A172 (cell line): ENCODE data around the gene RAET1G. TPM values are rescaled to one million over a fixed set of nuclear protein-coding genes. Genes with fewer than 3 reads are reported as not detected.
"Not testable (repeated sequence)": the region's sequence is repeated elsewhere in the genome, so short reads cannot be mapped to it uniquely, and the experiment has no call there.

Experiments used
- DNase-seq: peaks from one replicate; pipeline ENCODE4 v3.0.0-alpha.2; 2015; ENCODE audit warnings: low spot score
- total RNA-seq: library from RNA; depleted of rRNA; stranded (reverse); fragments of >200 nt; shearing (Covaris generic); gene quantifications from 2 replicates; pipeline ENCODE4 v1.2.3, GENCODE V29; 2014

The RAET1G gene
- total RNA-seq, 1 experiment from 2014 or later: 2.0 TPM

DNA sequence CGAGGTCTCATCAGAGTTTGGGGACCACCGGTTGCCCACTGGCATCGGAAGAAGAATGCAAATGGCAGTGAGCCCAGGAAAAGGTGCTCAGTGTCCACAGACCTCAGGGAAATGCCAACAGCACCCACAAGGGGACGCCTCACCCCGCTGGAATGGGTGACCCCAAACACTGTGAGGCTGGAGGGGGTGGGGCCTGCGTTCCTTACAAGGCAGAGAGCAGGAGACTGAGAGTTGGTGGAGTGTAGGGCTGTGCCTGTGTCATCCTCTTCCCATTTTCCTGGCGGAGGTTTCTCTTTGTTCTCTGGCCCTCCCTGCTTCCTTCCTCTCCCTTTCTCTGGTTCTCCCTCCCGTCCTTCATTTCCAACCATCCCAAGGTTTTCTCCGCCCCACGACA lies 31.0 kb upstream of the RAET1G start:
- not testable (repeated sequence) for DNase-seq

DNA sequence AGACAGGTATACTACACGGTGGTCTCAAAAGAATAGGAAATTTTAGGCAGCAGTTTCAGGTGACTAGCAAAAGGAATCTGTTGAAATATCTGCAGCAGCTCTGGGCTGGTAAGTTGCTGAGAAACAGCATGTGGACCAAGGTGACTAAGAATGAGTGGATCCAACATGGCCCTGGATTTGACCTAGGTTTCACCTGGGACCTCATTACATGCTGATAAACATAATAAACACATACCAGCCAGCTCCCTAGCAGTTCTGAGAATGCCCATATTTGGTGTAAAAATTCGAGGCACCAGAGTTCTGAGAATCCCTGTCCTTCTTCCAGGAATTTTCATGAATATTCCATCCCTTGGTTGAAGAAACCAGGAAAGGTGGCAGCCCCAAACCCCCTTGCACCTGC lies 30.5 kb upstream of the RAET1G start:
- DNase-seq: peak; percentile 20

DNA sequence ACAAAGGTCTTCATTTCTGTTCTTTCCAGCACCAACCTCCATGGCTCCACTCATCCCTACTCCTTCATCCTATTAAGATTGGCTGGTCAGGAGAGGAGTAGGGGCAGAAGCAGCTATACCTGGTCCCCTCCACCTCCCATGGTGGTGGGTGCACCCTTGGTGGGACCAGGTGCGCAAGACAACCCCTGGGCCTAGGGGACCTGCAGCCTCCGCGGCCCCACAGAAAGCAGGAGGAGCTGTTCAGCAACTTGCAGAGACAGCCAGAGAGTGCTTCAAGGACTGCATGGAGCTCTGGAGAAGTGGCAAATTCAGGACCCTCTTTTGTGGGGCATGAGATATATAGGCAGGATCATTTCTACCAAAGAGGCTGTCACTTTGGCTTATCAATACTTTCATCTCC lies 28.7 kb upstream of the RAET1G start:
- no peak for DNase-seq

DNA sequence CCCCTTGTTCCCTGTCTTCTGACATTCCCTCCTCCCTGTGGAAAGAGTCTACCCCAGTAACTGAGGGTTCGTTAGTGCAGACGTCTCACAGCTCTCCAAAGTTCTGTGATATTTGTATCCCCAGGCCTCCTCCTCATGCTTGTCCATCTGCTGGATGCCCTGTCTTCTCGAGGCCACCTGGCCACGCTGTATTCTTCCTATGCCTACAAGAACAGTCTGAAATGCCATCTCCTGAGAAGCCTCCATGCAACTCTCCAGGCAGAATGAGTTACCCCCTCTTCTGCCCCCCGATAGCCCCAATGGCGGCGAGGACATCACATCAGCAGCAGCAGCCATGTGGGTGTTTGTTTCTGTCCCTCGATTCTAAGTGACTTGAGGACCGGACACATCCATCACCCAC lies 28.2 kb upstream of the RAET1G start:
- DNase-seq: no peak

DNA sequence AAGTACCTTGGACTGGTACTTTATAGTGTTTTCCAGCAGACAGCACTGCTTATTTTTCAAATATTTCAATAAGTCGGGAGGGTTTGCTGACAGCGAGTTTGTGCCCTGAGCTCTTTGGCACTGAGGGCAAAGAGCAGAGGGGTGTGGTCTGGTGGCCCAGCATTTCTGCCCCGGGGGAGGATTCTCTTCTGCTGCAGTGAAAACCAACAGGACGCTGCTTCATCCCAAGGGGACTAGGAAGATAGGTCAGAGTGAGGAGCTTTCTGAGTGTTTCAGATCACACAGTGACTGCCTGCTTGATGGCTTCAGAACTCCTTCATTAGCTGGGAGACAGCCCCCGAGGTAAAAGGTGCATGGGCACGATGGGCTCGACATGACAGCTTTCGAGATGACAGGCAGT lies 27.5 kb upstream of the RAET1G start:
- no peak for DNase-seq

DNA sequence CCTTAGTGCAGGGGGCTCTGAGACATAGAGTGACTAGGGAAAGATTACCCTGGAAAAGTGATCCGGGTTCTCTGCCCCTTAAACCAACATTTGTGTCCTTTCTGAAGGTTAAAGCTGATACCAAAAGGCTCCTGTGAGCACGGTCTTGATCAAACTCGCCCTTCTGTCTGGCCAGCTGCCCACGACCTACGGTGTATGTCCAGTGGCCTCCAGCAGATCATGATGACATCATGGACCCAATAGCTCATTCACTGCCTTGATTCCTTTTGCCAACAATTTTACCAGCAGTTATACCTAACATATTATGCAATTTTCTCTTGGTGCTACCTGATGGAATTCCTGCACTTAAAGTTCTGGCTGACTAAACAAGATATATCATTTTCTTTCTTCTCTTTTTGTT lies 25.7 kb upstream of the RAET1G start:
- DNase-seq: no peak

DNA sequence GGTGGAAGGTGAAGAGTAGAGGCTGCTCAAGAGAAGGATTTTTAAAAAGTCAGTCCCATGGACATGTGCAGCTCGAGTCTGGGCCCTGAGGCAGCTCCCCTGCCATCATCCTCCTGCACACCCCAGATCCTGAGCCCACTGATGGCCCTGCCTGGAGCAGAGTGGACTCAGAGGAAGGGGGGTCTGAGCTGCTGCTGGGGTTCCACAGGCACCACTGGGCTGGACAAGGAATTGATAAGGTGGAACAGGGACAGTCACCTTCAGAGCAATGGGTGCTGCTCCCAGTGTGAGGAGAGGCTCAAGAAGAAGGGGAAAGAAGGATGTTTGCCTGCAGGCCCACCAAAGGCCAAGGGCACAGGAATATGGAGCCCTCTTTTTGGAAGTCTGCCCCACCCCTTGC lies 25.1 kb upstream of the RAET1G start:
- DNase-seq: no peak

DNA sequence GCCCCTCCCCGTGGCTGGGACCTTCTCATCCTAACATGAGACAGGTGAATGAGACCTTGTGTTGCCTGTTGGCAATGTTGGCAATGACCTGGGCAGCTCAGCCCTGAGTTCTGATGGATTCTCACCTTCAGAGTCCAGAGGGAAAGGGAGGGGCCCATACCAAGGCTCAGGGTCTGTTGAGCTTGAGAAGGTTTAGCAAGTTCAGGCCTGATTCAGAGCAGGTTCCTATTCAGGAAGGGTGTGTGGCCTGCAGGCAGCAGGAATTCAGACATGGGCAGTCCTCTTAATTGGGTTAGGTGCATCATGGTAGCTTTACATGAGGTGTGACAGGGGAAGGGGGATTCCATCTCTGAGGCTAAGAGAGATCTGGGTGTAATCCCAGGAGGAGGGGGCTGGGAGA lies 24.6 kb upstream of the RAET1G start:
- DNase-seq: not testable (repeated sequence)

DNA sequence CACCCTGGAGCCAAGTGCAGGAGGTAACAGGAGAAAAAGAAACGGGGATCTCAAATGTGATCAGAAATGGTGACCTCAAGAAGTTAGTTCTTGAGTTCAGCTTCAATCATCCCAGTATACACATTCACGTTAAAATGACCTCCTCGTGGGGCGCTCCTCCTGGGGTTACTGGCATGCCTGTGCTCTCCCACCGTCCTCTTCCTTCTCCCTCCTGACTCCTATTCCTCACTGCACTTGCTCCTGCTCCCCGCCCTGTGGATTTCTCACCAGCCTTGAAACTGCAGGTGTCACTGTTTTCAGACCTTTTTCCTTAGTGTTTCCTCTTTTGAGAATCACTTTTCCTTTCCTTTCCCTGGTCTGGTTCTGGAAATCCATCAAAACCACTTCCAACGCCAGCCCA lies 23.7 kb upstream of the RAET1G start:
- not testable (repeated sequence) for DNase-seq

DNA sequence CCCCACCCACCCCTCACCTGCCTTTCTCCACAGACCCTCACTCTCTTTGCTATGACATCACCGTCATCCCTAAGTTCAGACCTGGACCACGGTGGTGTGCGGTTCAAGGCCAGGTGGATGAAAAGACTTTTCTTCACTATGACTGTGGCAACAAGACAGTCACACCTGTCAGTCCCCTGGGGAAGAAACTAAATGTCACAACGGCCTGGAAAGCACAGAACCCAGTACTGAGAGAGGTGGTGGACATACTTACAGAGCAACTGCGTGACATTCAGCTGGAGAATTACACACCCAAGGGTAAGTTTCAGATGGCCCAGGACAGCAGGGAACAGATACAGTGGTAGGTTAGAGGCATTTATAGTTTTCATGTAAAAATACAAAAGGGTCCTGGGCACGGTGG lies 22.4 kb upstream of the RAET1G start:
- DNase-seq: not testable (repeated sequence)

DNA sequence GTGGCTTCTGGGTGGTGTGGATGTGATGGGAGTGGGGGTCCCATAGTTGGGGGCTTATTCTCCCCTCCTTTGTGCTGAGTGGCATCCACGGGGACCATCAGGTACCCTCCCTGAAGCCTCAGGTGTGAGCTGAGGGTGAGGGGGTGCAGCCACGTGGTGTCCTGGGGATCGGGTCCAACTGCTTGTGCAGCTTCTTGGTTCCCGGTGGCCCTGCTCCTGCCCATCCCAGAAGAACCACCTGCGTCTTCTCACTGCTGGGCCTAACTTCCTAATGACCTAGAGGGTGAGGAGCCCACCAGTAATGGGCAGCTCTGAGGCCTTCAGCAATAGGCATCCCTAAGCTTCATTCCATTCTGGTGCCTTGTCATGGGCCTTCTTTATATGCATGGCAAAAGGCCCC lies 20.4 kb upstream of the RAET1G start:
- DNase-seq: not testable (repeated sequence)

DNA sequence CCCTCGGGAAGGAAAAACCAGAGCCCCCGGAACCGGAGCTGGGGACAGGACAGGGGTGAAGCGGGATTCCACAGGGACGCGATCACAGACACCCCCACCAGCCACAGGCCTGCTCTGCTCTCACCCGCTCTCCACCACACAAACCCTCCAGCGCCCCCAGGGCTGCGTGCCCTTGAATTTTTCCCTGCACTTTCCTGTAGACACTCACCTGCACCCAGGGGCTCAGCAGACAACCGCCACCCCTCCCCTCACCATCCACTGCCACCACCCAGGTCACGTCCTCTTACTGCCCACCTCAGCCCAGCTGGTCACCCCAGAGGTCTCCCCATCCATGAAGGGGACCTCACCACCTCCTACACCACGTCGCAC lies 19.5 kb upstream of the RAET1G start:
- no peak for DNase-seq

DNA sequence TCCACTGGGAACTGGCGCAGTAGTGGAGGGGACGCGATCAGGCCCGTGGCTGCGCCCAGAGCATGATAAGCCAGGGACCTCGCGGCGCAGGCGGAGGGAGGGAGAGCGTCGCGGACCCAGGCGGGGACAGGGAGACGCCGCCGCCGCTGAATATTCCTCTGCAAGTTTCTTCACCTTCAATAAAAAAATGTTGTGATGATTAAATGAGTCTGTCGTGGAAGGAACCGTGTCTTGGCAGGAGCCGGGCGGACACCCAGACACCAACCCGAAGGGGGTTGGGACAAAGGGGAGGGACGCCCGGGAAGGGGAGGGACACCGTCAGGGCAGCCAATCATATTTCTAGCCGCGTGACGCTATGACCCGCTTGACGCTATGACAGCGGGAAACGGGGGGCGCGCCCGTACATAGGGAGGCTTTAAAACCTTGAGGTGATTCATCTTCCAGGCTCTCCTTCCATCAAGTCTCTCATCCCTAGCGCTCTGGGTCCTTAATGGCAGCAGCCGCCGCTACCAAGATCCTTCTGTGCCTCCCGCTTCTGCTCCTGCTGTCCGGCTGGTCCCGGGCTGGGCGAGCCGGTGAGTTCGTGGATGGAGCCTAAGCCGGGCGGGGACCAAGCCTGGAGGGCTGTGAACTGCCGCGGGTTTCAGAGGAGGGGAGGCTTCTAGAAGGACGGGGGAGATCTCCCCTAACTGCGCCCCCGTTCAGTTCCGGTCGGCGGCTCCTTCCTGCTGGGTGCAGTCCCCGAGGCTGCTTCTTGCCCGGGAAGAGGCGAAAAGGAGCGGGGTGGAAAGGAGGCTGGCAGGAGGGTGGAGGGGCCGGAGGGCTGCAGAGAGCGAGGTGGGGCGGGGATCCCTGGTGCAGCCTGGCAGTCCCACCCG lies 18.9 kb upstream of the RAET1G start, which contains the start of gene ULBP2:
TSS of gene ULBP2 (plus strand) at position 432 of the 878 bp plus-strand sequence. CDS start at position 491, 59 bp downstream.
- peak; percentile 89 for DNase-seq

DNA sequence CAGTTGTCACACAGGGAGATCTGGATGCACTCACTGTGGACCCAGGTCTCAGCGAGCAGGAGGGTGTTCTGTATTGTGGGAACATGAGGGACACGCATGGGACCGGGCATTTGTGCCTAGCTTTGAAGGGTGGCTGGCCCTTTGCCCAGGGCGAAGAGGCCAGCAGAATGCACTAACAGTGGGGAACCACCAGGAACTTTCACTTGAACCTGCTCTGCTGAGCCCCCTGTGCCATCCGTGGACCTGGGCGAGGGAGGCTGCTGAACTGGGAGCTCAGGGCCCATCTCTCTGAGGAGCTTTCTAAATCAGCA lies 17.7 kb upstream of the RAET1G start:
- no peak for DNase-seq

DNA sequence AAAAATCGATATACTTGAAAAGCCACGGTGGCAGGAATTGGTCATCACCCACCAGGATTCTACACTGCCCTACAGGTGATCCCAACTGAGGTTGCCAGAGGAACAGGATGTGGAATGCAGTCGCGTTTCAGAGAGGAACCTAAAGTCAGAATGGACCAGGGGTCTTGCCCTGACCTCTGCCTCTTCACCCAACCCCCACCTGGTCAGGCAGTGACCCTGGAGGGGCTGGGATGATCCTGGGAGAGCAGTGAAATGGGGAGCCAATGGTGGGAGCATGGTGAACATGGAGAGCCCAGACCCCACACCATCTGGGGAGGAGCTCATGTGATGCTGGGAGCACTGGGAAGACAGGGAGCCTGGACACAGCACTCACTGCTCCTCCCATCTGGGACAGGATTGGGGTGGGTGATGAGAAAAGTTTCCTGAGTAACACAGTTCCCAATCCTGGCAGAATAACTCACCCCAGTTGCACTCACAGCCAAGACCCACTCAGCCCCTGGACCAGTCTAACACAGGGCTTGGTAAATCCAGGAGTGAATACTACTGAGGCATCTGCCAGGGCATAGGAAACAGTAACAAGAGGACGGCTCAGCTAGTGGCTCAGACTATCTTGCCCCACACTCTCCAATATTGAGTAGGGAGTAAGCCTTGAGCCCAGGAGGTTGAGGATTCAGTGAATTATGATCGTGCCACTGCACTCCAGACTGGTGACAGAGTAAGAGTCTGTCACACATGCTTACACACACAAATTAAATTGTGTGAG lies 17.2 kb upstream of the RAET1G start:
- no peak for DNase-seq

DNA sequence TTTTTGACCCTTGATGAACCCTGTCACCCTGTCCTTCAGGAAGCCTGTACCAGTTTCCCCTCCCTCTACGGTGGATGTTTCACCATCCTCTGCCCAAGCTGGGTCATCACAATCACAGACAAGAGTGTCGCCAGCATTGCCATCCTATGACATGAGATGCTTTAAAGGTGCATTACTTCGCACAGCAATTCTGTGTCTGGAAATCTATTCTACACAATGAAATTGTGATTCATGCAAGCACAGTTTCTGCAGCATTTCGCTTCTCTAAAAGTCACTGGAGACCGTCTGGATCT lies 16.4 kb upstream of the RAET1G start:
- DNase-seq: no peak

DNA sequence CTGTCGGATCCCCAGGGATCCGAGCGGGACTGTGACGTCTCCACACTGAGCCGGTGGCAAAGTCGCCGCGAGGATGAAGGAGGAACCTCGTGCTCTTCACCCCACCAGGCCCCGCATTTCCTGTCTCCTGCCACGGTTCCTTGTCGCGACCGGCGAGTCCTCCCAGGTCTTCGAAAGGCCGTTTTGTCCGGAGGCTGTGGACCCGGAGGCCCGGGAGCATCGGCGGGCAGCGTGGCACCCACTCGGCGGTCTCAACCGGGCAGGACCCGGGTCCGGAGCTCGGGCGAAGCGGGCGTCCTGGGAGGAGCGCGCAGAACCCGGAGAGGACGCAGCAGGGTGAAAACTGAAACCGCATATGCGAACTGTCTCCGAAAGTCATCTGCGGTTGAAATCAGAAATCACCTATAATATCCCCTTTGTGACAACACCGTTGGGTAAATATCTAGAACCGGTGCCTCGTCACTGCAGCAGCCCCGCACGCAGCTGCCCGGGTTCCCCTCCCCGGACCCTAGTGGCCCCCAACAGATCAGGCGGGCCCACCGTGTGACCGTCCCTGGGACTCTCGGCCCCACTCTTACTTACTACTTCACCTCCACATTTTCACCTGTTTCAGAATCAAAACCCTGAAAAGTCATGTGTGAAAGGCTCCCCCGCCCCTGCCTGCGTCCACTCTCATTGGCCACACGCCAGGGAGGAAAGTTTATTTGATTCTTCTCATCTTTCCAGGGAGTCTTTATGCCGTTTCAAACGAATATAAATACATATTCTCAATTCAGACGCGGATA lies 15.8 kb upstream of the RAET1G start:
- DNase-seq: no peak

DNA sequence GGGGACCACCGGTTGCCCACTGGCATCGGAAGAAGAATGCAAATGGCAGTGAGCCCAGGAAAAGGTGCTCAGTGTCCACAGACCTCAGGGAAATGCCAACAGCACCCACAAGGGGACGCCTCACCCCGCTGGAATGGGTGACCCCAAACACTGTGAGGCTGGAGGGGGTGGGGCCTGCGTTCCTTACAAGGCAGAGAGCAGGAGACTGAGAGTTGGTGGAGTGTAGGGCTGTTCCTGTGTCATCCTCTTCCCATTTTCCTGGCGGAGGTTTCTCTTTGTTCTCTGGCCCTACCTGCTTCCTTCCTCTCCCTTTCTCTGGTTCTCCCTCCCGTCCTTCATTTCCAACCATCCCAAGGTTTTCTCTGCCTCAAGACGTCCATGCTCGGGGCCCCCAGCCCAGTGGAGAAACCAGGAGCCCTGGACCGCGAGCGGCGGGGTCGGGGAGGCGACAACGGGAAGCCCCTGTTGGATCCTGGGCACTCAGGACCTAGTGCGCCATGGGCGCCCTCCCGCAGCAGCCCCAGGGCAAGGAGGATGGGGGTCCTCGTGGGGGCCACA lies 15.2 kb upstream of the RAET1G start:
- not testable (repeated sequence) for DNase-seq

DNA sequence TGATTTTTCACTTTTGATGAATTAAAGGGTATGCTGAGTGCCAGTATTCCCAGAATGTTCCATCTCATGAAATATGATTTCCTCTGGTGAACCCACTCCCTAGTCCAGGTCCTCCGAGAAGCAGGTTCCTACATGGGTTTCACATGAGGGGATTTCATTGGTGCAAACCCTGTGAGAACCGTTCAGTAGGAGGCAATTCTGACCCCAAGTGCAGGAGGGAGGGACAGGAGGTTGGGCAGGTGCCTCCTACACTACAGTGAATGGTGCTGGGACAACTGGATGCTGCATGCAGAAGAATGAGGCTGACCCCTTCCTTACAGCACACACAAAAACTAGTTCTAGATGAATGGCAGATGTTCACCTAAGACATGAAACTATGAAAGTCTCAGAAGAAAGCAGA lies 13.8 kb upstream of the RAET1G start:
- no peak for DNase-seq

DNA sequence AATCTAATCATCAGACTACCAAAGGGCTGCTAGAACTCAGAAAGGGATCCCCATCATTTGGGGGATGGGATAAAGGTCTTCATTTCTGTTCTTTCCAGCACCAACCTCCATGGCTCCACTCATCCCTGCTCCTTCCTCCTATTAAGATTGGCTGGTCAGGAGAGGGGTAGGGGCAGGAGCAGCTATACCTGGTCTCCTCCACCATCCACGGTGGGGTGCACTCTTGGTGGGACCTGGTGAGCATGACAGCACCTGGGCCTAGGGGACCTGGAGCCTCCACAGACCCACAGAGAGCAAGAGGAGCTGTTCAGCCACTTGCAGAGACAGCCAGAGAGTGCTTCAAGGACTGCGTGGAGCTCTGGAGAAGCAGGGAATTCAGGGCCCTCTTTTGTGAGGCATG lies 12.7 kb upstream of the RAET1G start:
- DNase-seq: no peak

DNA sequence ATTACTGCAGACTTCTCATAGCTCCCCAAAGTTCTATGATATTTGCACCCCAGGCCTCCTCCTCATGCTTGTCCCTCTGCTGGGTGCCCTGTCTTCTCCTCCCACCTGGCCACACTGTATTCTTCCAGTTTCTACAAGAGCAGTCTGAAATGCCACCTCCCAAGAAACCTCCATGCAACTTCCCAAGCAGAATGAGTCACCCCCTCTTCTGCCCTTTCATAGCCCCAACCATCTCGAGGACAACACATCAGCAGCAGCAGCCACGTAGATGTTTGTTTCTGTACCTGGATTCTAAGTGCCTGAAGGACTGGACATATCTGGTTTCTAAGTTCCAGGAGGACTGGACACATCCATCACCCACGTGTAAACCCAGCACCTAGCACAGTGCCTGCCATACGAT lies 12.3 kb upstream of the RAET1G start:
- no peak for DNase-seq
